ENCODE data around the gene BGN. TPM values are rescaled to one million over a fixed set of nuclear protein-coding genes. Genes with fewer than 3 reads are reported as not detected.

Gene BGN
- total RNA-seq, result 100 to 1,000 TPM in 1 of 10 donors, 10 to 100 TPM in 9; 38.7 to 202 (median 62.4) TPM
- 100 to 1,000 TPM; 101 to 116 TPM for polyA plus RNA-seq
- long read RNA-seq, donor 1, transcript BGN-201 (8 exons, 2,402 nt), result major isoform, 11 of 27 reads
- long read RNA-seq, donor 1, partial matches to known transcripts, result 7 of 27 reads
- long read RNA-seq, donor 1, other reads (novel, unspliced or antisense), result 9 of 27 reads
- long read RNA-seq, donor 2, transcript BGN-201 (8 exons, 2,402 nt), result major isoform, 19 of 55 reads
- long read RNA-seq, donor 2, partial matches to known transcripts, result 36 of 55 reads
- long read RNA-seq, donor 2, other reads (novel, unspliced or antisense), result 0 of 55 reads
- long read RNA-seq, donor 3, transcript BGN-201 (8 exons, 2,402 nt), result major isoform, 15 of 25 reads
- long read RNA-seq, donor 3, partial matches to known transcripts, result 7 of 25 reads
- long read RNA-seq, donor 3, other reads (novel, unspliced or antisense), result 3 of 25 reads

DNA sequence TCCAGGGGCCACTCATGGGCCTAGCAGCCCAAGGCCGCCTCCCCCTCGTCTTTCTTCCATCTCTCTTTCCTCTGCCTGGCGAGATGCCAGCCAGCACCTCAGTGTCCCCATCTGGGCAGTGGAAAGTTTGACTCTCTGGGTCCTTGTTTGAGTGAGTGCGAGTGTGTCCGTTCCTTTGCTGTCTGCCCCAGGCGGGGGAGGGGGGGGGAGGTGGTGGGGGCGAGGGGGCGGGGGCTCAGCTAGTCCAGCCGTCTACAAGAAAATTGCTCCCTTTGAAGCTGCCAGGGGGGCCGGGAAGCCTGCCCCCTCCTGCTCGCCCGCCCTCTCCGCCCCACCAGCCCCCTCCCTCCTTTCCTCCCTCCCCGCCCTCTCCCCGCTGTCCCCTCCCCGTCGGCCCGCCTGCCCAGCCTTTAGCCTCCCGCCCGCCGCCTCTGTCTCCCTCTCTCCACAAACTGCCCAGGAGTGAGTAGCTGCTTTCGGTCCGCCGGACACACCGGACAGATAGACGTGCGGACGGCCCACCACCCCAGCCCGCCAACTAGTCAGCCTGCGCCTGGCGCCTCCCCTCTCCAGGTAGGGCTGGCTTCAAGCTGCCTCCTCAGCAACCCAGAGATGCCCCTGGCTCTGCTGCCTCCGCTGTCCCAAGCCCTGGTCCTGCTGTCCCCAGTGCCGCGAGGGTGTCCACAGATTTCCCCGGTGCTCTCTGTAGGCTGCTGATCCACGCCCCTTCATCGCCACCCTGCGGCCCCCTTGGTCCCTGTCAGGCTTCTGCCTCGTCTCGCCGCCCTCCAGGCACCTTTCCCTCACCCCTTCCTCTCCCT, at the start of gene BGN:
Gene BGN, plus strand, starts transcription at position 440 of the 821 bp plus-strand sequence. CDS start 9,652 bp downstream, outside the sequence.
- Histone ChIP-seq H3K36me3 (no peaks in the 10 kb centered on the region), H3K27me3 (peaks cover 0 to 18% (median 0%) of the 10 kb centered on the region in 7 donors), H3K4me1 (peaks cover 0 to 21% (median 5%) of the 10 kb centered on the region in 9 donors), H3K4me3 (peak within 1 kb of the TSS; percentile 10 to 58 (median 50)), H3K9me3 (no peaks in the 10 kb centered on the region), H3K27ac (peak within 1 kb of the TSS in 9 of 10 donors; percentile 52 to 81 (median 71))
- ATAC-seq (peak; percentile 31 to 71 (median 64)), DNase-seq (peak; percentile 47 to 59)
- WGBS, 2 donors, result 10 to 11% methylated on average over 5 to 37 of the region's 41 CpGs
- intact Hi-C loops (cut with DNase I), result loop anchor here in 3 of 10 donors (2.0 kb wide), 2 partner anchors 18 to 24 kb away; partner anchors contain the start of gene HAUS7 (in 2 of the 3)
- TF ChIP-seq, protein P1, sequence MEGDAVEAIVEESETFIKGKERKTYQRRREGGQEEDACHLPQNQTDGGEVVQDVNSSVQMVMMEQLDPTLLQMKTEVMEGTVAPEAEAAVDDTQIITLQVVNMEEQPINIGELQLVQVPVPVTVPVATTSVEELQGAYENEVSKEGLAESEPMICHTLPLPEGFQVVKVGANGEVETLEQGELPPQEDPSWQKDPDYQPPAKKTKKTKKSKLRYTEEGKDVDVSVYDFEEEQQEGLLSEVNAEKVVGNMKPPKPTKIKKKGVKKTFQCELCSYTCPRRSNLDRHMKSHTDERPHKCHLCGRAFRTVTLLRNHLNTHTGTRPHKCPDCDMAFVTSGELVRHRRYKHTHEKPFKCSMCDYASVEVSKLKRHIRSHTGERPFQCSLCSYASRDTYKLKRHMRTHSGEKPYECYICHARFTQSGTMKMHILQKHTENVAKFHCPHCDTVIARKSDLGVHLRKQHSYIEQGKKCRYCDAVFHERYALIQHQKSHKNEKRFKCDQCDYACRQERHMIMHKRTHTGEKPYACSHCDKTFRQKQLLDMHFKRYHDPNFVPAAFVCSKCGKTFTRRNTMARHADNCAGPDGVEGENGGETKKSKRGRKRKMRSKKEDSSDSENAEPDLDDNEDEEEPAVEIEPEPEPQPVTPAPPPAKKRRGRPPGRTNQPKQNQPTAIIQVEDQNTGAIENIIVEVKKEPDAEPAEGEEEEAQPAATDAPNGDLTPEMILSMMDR (IDR thresholded peaks at IDR 0.05), result peak in 7 of 9 donors; percentile 8 to 58 (median 41)

DNA sequence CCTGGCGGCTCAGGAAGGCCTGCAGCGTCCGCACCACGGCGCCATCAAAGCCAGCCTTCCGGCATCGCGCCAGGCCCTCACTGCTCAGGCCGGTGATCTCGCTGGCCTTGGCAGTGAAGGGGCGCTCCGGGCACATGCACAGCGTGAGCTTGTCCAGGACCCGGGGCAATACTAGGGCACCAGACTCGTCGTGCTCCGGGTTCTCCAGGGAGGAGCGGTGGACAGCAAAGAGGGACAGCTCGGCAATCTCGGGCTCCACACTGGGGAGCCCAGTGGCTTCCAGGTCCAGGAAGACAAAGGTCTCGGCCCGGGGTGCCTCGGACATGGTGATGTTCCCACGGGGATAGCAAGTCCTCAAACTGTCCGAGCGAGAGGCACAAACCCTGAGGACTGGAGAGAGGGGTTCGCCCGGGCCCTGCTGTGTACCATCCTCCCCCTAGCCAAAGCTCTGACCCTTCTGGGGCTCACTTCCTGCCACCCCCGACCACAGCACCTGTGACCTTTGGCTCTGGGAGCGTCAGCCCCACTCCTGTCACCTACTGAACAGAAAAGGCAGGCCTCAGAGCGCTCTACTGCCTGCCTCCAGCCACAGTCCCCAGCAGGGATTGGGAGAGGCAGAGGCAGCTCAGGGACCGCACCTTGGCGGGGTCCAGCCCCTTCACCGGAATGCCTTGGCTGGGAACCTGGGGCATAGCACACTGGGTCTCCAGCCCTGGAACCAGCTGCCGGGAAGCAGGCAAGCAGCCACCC, 49.5 kb upstream of the BGN start:
- ATAC-seq (peak in 1 of 8 donors; percentile 11), DNase-seq (no peak)
- no peak overlapping the region for H3K27ac ChIP-seq
- TF ChIP-seq, protein P1 (IDR thresholded peaks at IDR 0.05), result no peak
- H3K9me3 ChIP-seq, result no peaks in the 10 kb centered on the region
- H3K36me3 ChIP-seq, result peaks cover 0 to 10% (median 0%) of the 10 kb centered on the region in 9 donors
- no peak overlapping the region for H3K4me3 ChIP-seq
- intact Hi-C loops (cut with DNase I), result no loop called here
- 89 to 96% methylated on average over 30 to 35 of the region's 35 CpGs for WGBS, 2 donors
- H3K4me1 ChIP-seq, result no peaks in the 10 kb centered on the region
- H3K27me3 ChIP-seq, result peaks cover 0 to 10% (median 0%) of the 10 kb centered on the region in 7 donors

DNA sequence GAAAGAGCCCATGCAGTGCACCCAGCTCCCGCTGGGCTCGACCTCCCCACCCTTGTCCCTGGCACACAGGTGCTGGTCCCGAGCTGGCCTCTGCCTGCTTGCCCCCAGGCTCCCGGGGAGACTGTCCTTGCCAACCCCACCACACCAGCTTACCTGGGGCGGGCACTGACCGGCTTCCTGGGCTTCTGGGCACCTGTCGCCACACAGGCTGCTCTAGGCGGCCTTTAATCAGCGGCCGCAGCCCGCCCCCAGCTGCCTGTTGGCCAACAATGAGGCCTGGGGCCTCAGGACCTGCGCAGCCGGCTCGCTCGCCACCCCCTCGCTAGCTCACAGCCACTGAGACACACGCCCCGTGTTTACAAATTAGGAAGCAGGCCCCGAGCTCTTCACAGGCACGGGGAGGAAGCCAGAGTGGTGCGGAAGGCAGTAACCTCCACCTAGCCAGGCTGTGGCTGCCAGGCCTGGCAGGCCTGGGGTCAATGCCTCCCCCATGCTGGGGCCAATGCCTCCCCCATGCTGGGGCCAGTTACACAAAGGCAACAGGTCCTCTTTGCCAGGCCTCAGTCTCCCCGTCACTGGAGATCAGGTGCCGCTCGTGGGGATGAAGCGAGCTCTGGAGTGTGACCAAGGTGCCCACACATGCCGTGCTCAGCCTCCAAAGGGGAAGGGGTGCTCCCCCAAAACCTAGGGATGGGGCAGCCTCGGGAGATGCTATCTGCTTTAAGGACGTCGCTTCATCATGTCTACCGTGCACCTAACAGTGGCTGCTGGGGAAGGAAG, 48.7 kb upstream of the BGN start, which contains the start of gene TREX2:
Gene TREX2, minus strand, starts transcription at position 201 of the 780 bp plus-strand sequence. CDS start 626 bp downstream, outside the sequence.
- Histone ChIP-seq H3K4me3 (no peak within 1 kb of the TSS), H3K27me3 (peaks cover 0 to 10% (median 0%) of the 10 kb centered on the region in 7 donors), H3K9me3 (no peaks in the 10 kb centered on the region), H3K27ac (no peak within 1 kb of the TSS), H3K36me3 (peaks cover 0 to 14% (median 0%) of the 10 kb centered on the region in 9 donors), H3K4me1 (no peaks in the 10 kb centered on the region)
- WGBS, 2 donors, result 86 to 88% methylated on average over 27 to 30 of the region's 30 CpGs
- DNase-seq, result no peak
- TF ChIP-seq, protein P1 (IDR thresholded peaks at IDR 0.05), result no peak
- intact Hi-C loops (cut with DNase I), result no loop called here
- no peak for ATAC-seq
